NCI-H446 (cell line): ENCODE data around the gene PELO.

Experiments used
- DNase-seq, 2 experiments: peaks; one replicate each; lab custom pipeline; 2025; lab: John Stamatoyannopoulos, UW

PELO gene

GRCh38 chr5:52829664-52830063 lies 41.9 kb downstream of the PELO start:
- no peak for DNase-seq

- DNase-seq = no peak
Measured at GRCh38 chr5:52830650-52831049, 42.9 kb downstream of the PELO start.

- no peak for DNase-seq
Measured at GRCh38 chr5:52831786-52832511, 44.2 kb downstream of the PELO start.

- DNase-seq = no peak
Measured at GRCh38 chr5:52834320-52834719, 46.6 kb downstream of the PELO start.

- DNase-seq = no peak
Measured at GRCh38 chr5:52837068-52837467, 49.4 kb downstream of the PELO start.
